Measurements from ENCODE around the gene MCTP1.
A peak's percentile ranks its signal among the peaks of the same experiment; 100 is the strongest.

- TF ChIP-seq CTCF (IDR thresholded peaks at IDR 0.05; ENCODE audit: insufficient read depth, low read length) (no peak), GABPA (IDR thresholded peaks at IDR 0.05; ENCODE audit: low read depth) (no peak), POLR2AphosphoS5 (IDR thresholded peaks at IDR 0.05; ENCODE audit: low read depth) (peak; percentile 58; the same call in 1 of the 2 replicates), SPI1 (IDR thresholded peaks at IDR 0.05; ENCODE audit: borderline replicate concordance, low read depth) (no peak)
Measured at GRCh38 chr5:95027151-95027721, 257.7 kb downstream of the MCTP1 start.
